Middle frontal gyrus (tissue), 1 donor: ENCODE data around the gene STAT6.
"Not testable (repeated sequence)": the region's sequence is repeated elsewhere in the genome, so short reads cannot be mapped to it uniquely, and the experiment has no call there.

Source experiments
- DNase-seq: peaks from one replicate; pipeline ENCODE4 v3.0.0-alpha.2; 2015; ENCODE audit warnings: low spot score; ENCODE audit errors: extremely low spot score

Gene STAT6

GRCh38 chr12:57089271-57090245, 21.6 kb downstream of the STAT6 start:
- no peak for DNase-seq

- peak; percentile 77 for DNase-seq
Measured at GRCh38 chr12:57088354-57089270, 22.6 kb downstream of the STAT6 start, which contains the start of gene NAB2. Gene NAB2, plus strand, starts transcription at chr12:57089114. Its CDS starts 158 bp downstream, at chr12:57089272.

GRCh38 chr12:57087691-57088353, 23.3 kb downstream of the STAT6 start:
- no peak for DNase-seq

DNA sequence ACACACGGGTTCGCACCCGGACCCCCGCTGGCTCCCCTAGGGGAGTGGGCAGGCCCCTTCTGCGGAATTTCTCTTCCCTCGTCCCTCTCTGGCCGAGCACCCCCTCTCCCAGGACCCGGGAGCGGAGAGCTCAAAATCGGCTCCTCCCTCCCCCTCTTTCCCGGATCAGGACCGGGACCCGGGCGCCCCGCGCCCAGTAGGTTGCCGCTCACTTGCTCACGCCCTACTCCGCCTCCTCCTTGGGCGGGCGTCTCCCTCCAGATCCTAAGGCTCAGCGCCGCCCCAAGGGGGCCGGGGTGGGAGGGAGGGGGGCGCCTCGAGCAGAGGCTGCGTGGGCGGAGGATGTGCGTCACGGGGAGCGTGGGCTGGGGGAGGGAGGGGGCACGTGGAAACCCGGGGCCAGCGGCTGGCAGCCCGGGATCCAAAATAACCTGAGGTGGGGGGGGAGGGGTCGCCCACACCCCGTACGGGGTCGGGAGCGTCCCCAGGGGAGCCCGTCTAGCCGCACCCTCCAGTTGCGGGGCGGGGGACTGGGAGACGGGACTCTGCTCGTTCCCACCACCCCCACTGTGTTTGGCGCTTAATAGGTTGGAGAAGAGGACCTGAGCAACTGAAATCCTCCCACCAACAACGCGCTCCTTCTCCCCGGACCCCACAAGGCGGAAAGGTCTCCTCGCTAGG, 24.0 kb downstream of the STAT6 start:
- no peak for DNase-seq

GRCh38 chr12:57086493-57087009, 24.6 kb downstream of the STAT6 start:
- DNase-seq = no peak

GRCh38 chr12:57085999-57086492, 25.1 kb downstream of the STAT6 start:
- DNase-seq = no peak

GRCh38 chr12:57080855-57081254, 30.3 kb downstream of the STAT6 start:
- no peak for DNase-seq

GRCh38 chr12:57079821-57080220, 31.3 kb downstream of the STAT6 start:
- no peak for DNase-seq

DNA sequence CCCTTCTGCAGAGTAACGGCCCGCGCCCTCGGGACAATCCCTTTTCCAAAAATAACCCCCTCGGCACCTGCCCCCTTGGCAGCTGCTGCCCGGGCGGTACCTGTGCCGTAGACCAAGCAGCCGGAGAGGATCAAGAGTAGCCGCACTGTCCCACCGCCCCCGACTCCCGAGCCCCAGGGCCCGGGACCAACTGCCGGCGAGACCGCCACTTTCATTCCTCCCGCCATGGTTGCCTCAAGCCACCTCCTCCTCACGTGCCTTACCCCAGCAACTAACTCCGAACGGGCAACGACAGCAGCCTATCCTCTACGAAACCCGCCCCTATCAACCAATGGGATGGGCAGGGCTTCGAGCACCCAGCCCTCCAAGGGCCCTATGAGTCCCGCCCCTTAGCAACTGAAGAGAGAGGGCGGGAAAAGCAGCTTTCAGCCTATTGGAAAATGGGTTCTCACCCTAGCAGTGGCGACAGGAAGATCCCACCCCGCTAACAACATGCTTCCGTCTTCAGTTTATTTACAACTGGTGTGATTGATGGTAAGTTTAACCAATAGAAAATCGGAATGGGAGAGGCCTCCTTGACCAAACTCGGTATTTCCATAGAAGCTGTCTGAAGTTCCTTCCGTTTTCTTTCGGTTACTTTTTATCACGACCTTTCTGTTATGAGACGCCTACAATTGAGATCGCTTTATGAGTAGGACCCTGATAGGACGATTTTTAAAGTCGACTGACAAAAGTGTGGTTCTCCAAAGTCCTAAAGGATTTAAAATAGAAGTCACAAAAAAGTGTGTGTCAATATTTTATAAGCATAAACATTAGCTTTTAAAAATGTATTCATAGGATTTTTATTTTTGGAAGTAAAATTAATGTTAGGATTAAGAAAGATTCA, 32.4 kb downstream of the STAT6 start, which contains the start of gene NEMP1:
Gene NEMP1 (minus strand): TSS at position 273 of the 886 bp plus-strand sequence. CDS start 46 bp downstream, at position 227.
- DNase-seq = peak; percentile 99

DNA sequence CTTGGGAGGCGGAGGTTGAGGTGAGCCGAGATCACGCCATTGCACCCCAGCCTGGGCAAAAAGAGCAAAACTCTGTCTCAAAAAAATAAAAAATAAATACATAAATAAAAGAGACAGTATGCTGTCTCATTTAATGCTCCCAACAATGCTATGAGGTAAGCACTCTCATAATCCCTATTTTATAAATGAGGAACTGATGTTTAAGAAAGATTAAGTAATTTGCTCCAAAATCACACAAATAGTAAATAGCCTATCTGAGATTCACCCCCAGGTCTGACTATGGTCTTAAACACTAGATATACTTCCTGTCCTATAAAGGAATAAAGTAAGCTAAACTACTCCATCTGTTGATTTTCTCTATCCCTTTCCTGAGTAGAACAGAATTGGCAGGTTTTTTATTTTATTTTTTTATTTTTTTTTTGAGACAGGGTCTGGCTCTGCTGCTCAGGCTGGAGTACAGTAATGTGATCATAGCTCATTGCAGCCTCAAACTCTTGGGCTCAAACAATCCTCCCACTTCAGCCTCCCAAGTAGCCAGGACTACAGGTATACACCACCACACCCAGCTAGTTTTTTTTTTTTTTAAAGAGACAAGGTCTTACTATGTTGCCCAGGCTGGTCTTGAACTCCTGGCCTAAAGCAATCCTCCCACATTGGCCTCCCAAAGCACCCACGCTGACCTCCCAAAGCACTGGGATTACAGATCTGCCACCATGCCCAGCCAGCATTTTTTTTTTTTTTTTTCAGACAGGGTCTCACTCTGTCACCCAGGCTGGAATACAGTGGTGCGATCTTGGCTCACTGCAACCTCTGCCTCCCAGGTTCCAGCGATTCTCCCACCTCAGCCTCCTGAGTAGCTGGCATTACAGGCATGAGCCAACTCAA, 37.4 kb downstream of the STAT6 start:
- DNase-seq = not testable (repeated sequence)

- no peak for DNase-seq
Measured at GRCh38 chr12:57072661-57073060, 38.5 kb downstream of the STAT6 start.

- DNase-seq = peak; percentile 79
Measured at GRCh38 chr12:57069523-57069922, 41.6 kb downstream of the STAT6 start.

DNA sequence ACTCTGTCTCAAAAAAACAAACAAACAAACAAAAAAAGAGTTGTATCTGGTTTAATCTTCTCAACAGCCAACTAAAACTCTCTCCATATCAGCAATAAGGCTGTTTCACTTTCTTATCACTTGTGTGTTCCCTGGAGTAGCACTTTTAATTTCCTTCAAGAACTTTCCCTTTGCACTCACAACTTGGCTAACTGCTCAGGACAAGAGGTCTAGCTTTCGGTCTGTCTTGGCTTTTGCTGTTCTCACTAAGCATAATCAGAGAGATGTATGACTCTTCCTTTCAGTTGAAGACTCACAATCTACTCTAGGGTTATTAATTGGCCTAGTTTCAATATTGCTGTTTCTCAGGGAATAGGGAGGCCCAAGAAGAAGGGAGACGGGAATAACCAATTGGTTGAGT, 44.9 kb downstream of the STAT6 start:
- DNase-seq = no peak

GRCh38 chr12:57063991-57064685, 47.0 kb downstream of the STAT6 start:
- DNase-seq = peak; percentile 33

DNA sequence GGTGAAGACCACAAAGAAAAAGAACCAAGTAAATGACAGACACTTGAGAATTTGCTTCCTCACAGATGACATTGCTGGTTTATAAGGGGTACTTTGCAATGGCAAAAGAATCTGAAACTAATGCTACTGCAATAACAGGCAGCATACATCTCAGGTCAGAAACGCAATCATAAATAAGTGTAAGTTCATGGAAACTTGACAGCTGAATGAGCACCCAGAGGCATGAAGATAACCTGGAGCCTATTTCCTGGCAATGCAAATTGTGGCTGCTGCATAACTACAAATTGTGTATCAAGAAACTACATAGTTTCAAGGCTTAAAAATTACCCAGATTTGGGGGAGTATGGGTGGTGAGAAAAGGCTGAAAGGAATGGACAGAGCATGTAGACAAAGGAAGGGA, 52.7 kb downstream of the STAT6 start:
- no peak for DNase-seq

DNA sequence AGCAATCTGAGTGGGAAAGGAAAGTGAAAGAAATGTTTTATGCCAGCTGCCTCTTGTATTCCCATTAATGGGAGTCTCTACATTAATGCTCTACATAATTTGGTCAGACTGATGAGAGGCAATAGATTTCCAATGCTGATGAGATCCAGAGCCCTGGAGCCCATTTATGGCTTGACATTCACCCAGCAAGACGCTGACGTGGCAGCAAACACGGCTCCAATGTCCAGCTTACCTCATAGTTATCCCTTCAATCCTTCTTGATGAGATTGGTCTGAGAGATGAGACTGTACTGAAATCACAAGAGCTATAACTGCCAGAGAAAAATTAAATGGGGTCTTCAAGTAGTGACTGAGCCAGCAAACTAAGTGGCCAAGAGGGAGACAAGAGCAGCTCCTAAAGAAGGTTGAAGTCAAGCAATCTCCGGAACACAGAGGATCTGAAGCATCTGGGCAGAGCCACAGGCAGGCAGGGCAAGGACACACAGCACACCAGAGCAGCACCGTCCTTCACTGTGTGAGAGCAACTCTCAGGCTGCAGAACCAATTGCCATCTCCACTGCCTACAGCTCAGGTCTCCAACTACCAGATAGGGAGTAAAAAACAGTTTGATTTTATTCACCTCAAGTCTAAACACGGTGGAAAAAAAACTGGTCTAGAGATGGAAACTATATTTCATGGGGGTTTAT, 54.0 kb downstream of the STAT6 start:
- no peak for DNase-seq

DNA sequence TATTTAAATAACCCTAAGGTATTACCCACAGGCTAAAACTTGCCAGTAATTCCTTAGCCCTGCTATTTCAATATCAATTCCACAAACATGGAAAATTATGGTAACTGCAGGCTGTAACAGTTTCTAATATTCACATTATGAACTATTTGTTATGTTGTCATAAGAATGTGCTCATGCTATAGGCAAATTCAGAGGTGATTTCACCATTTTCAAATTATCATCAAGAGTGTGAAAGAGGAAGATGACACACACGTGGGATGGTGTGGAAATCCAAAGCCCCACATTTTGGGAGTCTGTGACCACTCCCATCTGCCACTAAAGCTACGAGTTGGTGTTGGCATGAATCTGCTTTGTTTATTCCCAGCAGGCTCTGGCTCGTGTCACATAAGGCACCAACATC, 55.3 kb downstream of the STAT6 start:
- DNase-seq = no peak
